ENCODE measurements around the gene ATP5PD.

- TF ChIP-seq CTCF (optimal IDR thresholded peaks at IDR 0.05 in 1 of 3, IDR thresholded peaks at IDR 0.05 in 1 of 3, conservative IDR thresholded peaks at IDR 0.05 in 1 of 3; ENCODE audit: extremely low read depth in 1 of 3, insufficient read depth in 2 of 3, low read length in 3 of 3): no peak
- TF ChIP-seq EZH2 (IDR thresholded peaks at IDR 0.05; ENCODE audit: low read length): no peak
These were observed 14.8 kb upstream of the ATP5PD start for GRCh38 chr17:75061618-75062017.

Measured in keratinocyte (primary cell).